ENCODE measurements around the gene HSP90B1.

The HSP90B1 gene

DNA sequence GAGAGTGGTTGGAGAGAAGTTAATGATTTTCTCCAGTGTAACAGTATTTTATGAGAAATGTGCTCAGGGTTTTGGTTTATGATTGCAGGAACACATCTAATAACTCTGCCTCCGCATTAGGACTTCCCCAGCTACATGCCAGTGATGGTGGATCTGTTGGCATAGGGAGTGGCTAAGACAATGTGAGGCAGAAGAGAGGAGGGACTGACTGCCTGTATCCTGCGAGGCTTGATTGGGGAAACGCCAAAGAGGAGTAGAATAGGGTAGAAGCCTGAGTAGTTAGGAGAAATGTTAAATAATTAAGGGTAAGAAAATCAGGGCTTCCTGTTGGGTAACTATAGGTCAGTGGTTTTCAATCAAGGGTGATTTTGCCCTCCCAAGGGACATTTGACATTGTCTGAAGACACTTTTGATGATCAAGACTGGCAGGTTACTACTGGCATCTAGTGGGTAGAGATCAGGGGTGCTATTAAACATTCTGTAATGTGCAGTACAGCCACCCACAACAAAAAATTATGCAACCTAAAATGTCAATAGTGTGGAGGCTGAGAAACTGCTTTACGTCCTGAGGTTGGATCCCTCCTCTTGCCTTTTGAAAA lies 48.3 kb downstream of the HSP90B1 start:
- DNase-seq (ENCODE audit: low read depth), result no peak

GRCh38 chr12:103986829-103987228 lies 56.6 kb downstream of the HSP90B1 start:
- no peak for DNase-seq (ENCODE audit: low read depth)

GRCh38 chr12:103994235-103994634 lies 64.0 kb downstream of the HSP90B1 start:
- no peak for DNase-seq (ENCODE audit: low read depth)

- no peak for DNase-seq (ENCODE audit: low read depth)
These were observed 66.4 kb downstream of the HSP90B1 start for GRCh38 chr12:103996595-103996994.

GRCh38 chr12:103997286-103997900 lies 67.2 kb downstream of the HSP90B1 start:
- no peak for DNase-seq (ENCODE audit: low read depth)

Data from stimulated activated CD8-positive, alpha-beta memory T cell treated with anti-CD3 and anti-CD28 coated beads, Interleukin-7, amount 100 ng/mL, for 24 hours (primary cell).